Ishikawa (cell line): ENCODE measurements around the gene GSTM4.

Experiments
- CEBPB ChIP-seq: IDR thresholded peaks from 2 replicates; pipeline ENCODE4 v1.6.1; 2012
- CREB1 ChIP-seq: IDR thresholded peaks from 2 replicates; pipeline ENCODE4 v1.6.1; 2012; ENCODE audit warnings: low read depth
- EGR1 ChIP-seq: IDR thresholded peaks from 2 replicates; pipeline ENCODE4 v1.6.1; 2012
- EP300 ChIP-seq: IDR thresholded peaks from 2 replicates; pipeline ENCODE4 v1.6.1; 2012; ENCODE audit warnings: borderline replicate concordance
- FOXM1 ChIP-seq: IDR thresholded peaks from 2 replicates; pipeline ENCODE4 v1.6.1; 2012; ENCODE audit warnings: low read depth, borderline replicate concordance
- NFIC ChIP-seq: IDR thresholded peaks from 2 replicates; pipeline ENCODE4 v1.6.1; 2012
- RAD21 ChIP-seq: IDR thresholded peaks from 2 replicates; pipeline ENCODE4 v1.6.1; 2012; ENCODE audit warnings: low read depth
- REST ChIP-seq: IDR thresholded peaks from 2 replicates; pipeline ENCODE4 v1.6.1; 2012; ENCODE audit warnings: low read depth, mild to moderate bottlenecking
- TAF1 ChIP-seq: IDR thresholded peaks from 2 replicates; pipeline ENCODE4 v1.6.1; 2012; ENCODE audit warnings: low read depth, mild to moderate bottlenecking
- TCF12 ChIP-seq: IDR thresholded peaks from 2 replicates; pipeline ENCODE4 v1.6.1; 2012; ENCODE audit warnings: low read depth
- TEAD4 ChIP-seq: IDR thresholded peaks from 2 replicates; pipeline ENCODE4 v1.6.1; 2012
- YY1 ChIP-seq: IDR thresholded peaks from 2 replicates; pipeline ENCODE4 v1.6.1; 2012; ENCODE audit warnings: low read depth
- ZBTB7A ChIP-seq: IDR thresholded peaks from 2 replicates; pipeline ENCODE4 v1.6.1; 2012; ENCODE audit warnings: low read depth
- TF ChIP-seq, protein P1 (sequence below): IDR thresholded peaks from 2 replicates; pipeline ENCODE4 v1.6.1; 2012
- TF ChIP-seq, protein P2 (sequence below): IDR thresholded peaks from 2 replicates; pipeline ENCODE4 v1.6.1; 2012

Gene GSTM4

DNA sequence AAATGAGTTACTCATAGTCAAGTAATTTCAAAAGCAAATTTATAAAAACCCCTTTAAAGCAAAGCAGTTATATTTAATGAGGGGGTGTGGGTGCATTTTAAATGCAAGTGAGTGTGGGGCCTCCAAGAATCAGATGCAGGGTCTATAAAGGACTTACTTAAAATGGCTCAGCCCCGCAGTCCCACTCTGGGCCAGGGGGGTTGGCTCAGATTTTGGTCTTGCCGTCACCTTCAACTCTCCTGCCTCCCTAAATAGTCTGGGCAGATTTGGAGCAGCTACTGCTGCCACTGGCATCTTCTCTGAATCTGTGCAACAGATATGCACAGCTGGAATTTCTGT is 20.1 kb upstream of the GSTM4 start:
- TF ChIP-seq CREB1 (no peak), REST (no peak), EGR1 (no peak), TEAD4 (no peak), RAD21 (no peak), FOXM1 (no peak), TAF1 (no peak), ZBTB7A (no peak), YY1 (no peak), EP300 (no peak)
- TF ChIP-seq, protein P1, sequence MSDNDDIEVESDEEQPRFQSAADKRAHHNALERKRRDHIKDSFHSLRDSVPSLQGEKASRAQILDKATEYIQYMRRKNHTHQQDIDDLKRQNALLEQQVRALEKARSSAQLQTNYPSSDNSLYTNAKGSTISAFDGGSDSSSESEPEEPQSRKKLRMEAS, result no peak
- TF ChIP-seq, protein P2, sequence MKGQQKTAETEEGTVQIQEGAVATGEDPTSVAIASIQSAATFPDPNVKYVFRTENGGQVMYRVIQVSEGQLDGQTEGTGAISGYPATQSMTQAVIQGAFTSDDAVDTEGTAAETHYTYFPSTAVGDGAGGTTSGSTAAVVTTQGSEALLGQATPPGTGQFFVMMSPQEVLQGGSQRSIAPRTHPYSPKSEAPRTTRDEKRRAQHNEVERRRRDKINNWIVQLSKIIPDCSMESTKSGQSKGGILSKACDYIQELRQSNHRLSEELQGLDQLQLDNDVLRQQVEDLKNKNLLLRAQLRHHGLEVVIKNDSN, result no peak

GRCh38 chr1:109636201-109636952 is 19.5 kb upstream of the GSTM4 start:
- TF ChIP-seq, protein P2, result no peak
- no peak for TF ChIP-seq TEAD4
- no peak for TF ChIP-seq NFIC
- TF ChIP-seq YY1, result no peak
- no peak for TF ChIP-seq CREB1
- no peak for TF ChIP-seq ZBTB7A
- TF ChIP-seq EGR1, result no peak
- no peak for TF ChIP-seq TCF12
- TF ChIP-seq REST, result no peak

DNA sequence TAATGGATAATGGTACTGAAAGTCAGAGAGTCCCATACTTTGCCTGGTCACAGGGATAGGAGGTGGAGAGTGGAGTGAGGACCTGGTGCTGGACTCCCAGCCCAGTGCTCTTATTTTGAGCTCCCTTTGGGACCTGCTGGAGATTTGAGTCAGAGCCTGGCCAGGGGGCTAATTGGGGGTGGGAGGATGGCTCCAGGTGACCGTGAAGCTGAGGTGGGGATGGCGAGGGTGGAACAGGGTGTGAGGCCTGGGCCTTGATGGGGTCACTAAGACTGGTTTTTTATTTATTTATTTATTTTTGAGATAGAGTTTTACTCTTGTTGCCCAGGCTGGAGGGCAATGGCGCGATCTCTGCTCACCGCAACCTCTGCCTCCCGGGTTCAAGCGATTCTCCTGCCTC is 18.5 kb upstream of the GSTM4 start:
- no peak for TF ChIP-seq TAF1
- no peak for TF ChIP-seq TCF12
- TF ChIP-seq NFIC, result no peak
- TF ChIP-seq TEAD4, result no peak
- no peak for TF ChIP-seq ZBTB7A
- TF ChIP-seq RAD21, result no peak
- TF ChIP-seq EP300, result no peak
- TF ChIP-seq, protein P1, result no peak
- TF ChIP-seq YY1, result no peak
- TF ChIP-seq, protein P2, result no peak
- TF ChIP-seq CEBPB, result no peak

DNA sequence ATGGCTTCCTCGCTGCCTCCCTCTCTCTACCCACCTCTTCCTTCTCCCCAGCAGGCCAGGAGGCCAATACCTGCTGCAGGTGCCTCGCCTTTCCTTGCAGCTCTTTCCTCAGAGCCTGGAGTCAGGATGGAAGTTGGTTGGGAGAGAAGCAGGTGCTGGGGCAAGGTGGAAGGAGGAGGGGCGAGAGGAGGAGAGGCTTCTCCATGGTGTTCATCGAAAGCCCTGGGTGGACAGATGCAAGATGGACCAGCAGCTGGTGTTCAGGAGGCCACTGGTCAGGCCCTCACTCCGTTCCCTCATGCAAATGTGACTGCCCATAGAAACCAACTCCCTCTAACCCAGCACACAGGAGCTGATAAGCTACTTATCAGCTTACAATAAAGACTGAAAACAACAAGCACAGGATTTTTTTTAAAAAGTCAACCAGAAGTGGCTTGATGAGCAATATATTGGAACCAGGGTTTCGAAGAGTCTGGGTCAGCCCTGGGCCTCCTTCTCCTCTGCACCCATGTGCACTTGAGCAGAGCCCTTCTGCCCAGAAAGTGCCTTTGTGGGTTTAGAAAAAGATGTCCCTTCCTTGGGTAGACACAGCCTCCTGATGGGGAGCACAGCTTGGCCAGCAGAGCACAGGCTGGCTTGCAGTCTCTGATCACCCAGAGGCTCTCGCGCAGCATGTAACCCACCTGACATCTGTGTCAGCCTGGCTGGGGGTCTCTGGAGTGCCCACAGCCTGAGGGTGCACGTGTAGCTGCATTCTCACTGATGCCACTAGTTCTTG is 16.6 kb upstream of the GSTM4 start:
- TF ChIP-seq YY1, result no peak
- TF ChIP-seq EP300, result no peak
- TF ChIP-seq NFIC, result no peak
- no peak for TF ChIP-seq RAD21
- TF ChIP-seq, protein P2, result no peak
- TF ChIP-seq CEBPB, result no peak
- TF ChIP-seq, protein P1, result no peak
- no peak for TF ChIP-seq TCF12
- no peak for TF ChIP-seq TEAD4
- TF ChIP-seq REST, result no peak
